GM23248 (cell line): Measurements from ENCODE around the gene GYG2. TPM values are rescaled to one million over a fixed set of nuclear protein-coding genes. Genes with fewer than 3 reads are reported as not detected.
"Not testable (repeated sequence)": the region's sequence is repeated elsewhere in the genome, so short reads cannot be mapped to it uniquely, and the experiment has no call there.

Source experiments
- DNase-seq: peaks from one replicate; pipeline ENCODE4 v3.0.0-alpha.2; 2015
- H2AFZ ChIP-seq: fragments of 200-600 bp; sonication (generic); 2 replicates; pipeline ENCODE4 v1.6.1; 2016; ENCODE audit warnings: antibody characterized with exemption
- H3F3A ChIP-seq: fragments of 200-600 bp; sonication (generic); 2 replicates; pipeline ENCODE4 v1.6.1; 2016; ENCODE audit warnings: mild to moderate bottlenecking, antibody characterized with exemption, mixed run types; ENCODE audit not compliant: insufficient read depth
- H3K27ac ChIP-seq: fragments of 200-600 bp; sonication (generic); 2 replicates; pipeline ENCODE4 v1.5.1; 2016; ENCODE audit warnings: mild to moderate bottlenecking
- H3K27me3 ChIP-seq: fragments of 200-600 bp; sonication (generic); replicated peaks from 2 replicates; pipeline ENCODE4 v1.6.1; 2016; ENCODE audit warnings: mild to moderate bottlenecking; ENCODE audit not compliant: insufficient read depth
- H3K36me3 ChIP-seq: fragments of 200-600 bp; sonication (generic); 2 replicates; pipeline ENCODE4 v1.6.1; 2016; ENCODE audit warnings: low read depth, mild to moderate bottlenecking
- H3K4me1 ChIP-seq: fragments of 200-600 bp; sonication (generic); 2 replicates; pipeline ENCODE4 v1.6.1; 2016; ENCODE audit warnings: mild to moderate bottlenecking; ENCODE audit not compliant: insufficient read depth
- H3K4me2 ChIP-seq: fragments of 200-600 bp; sonication (generic); one replicate; pipeline ENCODE4 v1.6.1; 2016; ENCODE audit warnings: mild to moderate bottlenecking; ENCODE audit not compliant: unreplicated experiment
- H3K4me3 ChIP-seq: fragments of 200-600 bp; sonication (generic); 2 replicates; pipeline ENCODE4 v1.5.1; 2016; ENCODE audit warnings: mild to moderate bottlenecking
- H3K79me2 ChIP-seq: fragments of 200-600 bp; sonication (generic); 2 replicates; pipeline ENCODE4 v1.6.1; 2016; ENCODE audit warnings: mild to moderate bottlenecking; ENCODE audit not compliant: insufficient read depth
- H3K9ac ChIP-seq: fragments of 200-600 bp; sonication (generic); 2 replicates; pipeline ENCODE4 v1.6.1; 2016; ENCODE audit warnings: mild to moderate bottlenecking
- H3K9me2 ChIP-seq: fragments of 200-600 bp; sonication (generic); 2 replicates; pipeline ENCODE4 v1.6.1; 2016; ENCODE audit warnings: mixed run types, mild to moderate bottlenecking, moderate library complexity; ENCODE audit not compliant: insufficient read depth
- H3K9me3 ChIP-seq: fragments of 200-600 bp; sonication (generic); one replicate; pipeline ENCODE4 v1.6.1; 2017; ENCODE audit warnings: low read depth
- H4K20me1 ChIP-seq: fragments of 200-600 bp; sonication (generic); 2 replicates; pipeline ENCODE4 v1.6.0; 2016; ENCODE audit not compliant: insufficient read depth
- EZH2 ChIP-seq: fragments of 200-600 bp; sonication (generic); IDR thresholded peaks from 2 replicates; pipeline ENCODE4 v1.6.1; 2018; ENCODE audit warnings: antibody characterized with exemption, mild to moderate bottlenecking; ENCODE audit not compliant: insufficient read depth, poor library complexity, severe bottlenecking
- EZH2phosphoT487 ChIP-seq: fragments of 200-600 bp; sonication (generic); IDR thresholded peaks from 2 replicates; pipeline ENCODE4 v1.6.1; 2018; ENCODE audit warnings: antibody characterized with exemption, moderate library complexity, mild to moderate bottlenecking, low read depth; ENCODE audit not compliant: insufficient read depth
- WGBS, 2 experiments: methylation state at CpG; one replicate each; pipeline ENCODE4 v1.1.6; 2015 to 2017; ENCODE audit warnings: low lambda C conversion rate in 2 of 2, low coverage in 1 of 2; ENCODE audit errors: missing lambda C conversion rate in 2 of 2; 5-methylcytosine and 5-hydroxymethylcytosine counted together
- in situ Hi-C: fragments of 300-500 bp; cut with MboI; formaldehyde crosslinking; loops from 2 replicates; pipeline ENCODE4 v1.15.0; 2020
- polyA plus RNA-seq: library from polyadenylated mRNA; unstranded; fragments of >200 nt; fragmentation: Nextera tagmentation; extraction: Ambion mirVana; gene quantifications from 2 replicates; pipeline ENCODE4 v1.2.1, GENCODE V29; 2016
- total RNA-seq: library from RNA; depleted of rRNA; stranded (reverse); fragments of >200 nt; shearing (Covaris generic); gene quantifications from 2 replicates; pipeline ENCODE4 v1.2.3, GENCODE V29; 2014

GYG2 gene
- total and polyA plus RNA-seq, 2 experiments from 2014 or later = 0.43 to 0.86 TPM

DNA sequence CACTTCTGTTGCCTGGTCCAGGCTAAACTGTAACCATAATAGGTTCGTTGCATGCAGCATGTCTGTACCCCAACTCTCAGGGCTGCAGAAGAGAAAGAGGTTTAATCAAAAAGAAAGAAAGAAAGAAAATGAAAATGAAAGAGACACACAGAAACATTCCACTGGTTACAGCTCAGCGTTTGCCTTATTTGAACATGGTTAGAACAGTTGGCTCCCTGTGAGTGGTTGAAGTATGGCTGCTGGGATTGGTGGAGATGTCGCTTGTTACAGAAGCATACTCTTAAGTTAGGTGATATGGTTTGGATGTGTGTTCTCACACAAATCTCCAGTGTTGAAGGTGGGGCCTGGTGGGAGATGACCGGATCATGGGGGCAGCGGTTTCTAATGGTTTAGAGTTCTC, 64.1 kb downstream of the GYG2 start:
- Histone ChIP-seq H3K9me2 (no peaks in the 10 kb centered on the region), H2AFZ (no peak overlapping the region), H3K36me3 (no peaks in the 10 kb centered on the region), H3K9me3 (no peaks in the 10 kb centered on the region), H3K4me2 (no peak overlapping the region), H3K27ac (no peak overlapping the region), H3F3A (no peaks in the 10 kb centered on the region), H3K4me1 (no peaks in the 10 kb centered on the region), H4K20me1 (no peaks in the 10 kb centered on the region), H3K27me3 (no peaks in the 10 kb centered on the region), H3K79me2 (no peaks in the 10 kb centered on the region), H3K4me3 (no peak overlapping the region), H3K9ac (no peak overlapping the region)
- TF ChIP-seq EZH2 (no peak), EZH2phosphoT487 (no peak)
- WGBS, 2 experiments = 73 to 78% methylated on average over 5 of the region's 5 CpGs
- DNase-seq = no peak
- in situ Hi-C loops = no loop called here

GRCh38 chrX:2894885-2895292, 66.2 kb downstream of the GYG2 start:
- Histone ChIP-seq H3K9me3 (no peaks in the 10 kb centered on the region), H3K9ac (no peak overlapping the region), H3F3A (no peaks in the 10 kb centered on the region), H3K36me3 (no peaks in the 10 kb centered on the region), H3K4me1 (no peaks in the 10 kb centered on the region), H4K20me1 (no peaks in the 10 kb centered on the region), H3K4me2 (no peak overlapping the region), H3K79me2 (no peaks in the 10 kb centered on the region), H3K9me2 (no peaks in the 10 kb centered on the region), H3K4me3 (no peak overlapping the region), H2AFZ (no peak overlapping the region), H3K27ac (no peak overlapping the region), H3K27me3 (no peaks in the 10 kb centered on the region)
- TF ChIP-seq EZH2 (no peak), EZH2phosphoT487 (no peak)
- 49 to 56% methylated on average over 9 of the region's 9 CpGs for WGBS, 2 experiments
- in situ Hi-C loops = no loop called here
- no peak for DNase-seq

GRCh38 chrX:2897311-2897689, 68.6 kb downstream of the GYG2 start:
- Histone ChIP-seq H3K4me2 (no peak overlapping the region), H3K27ac (no peak overlapping the region), H3K4me3 (no peak overlapping the region), H3K79me2 (no peaks in the 10 kb centered on the region), H3K36me3 (no peaks in the 10 kb centered on the region), H2AFZ (no peak overlapping the region), H3K4me1 (no peaks in the 10 kb centered on the region), H4K20me1 (no peaks in the 10 kb centered on the region), H3K27me3 (no peaks in the 10 kb centered on the region), H3K9me2 (no peaks in the 10 kb centered on the region), H3F3A (no peaks in the 10 kb centered on the region), H3K9me3 (no peaks in the 10 kb centered on the region), H3K9ac (no peak overlapping the region)
- no peak for TF ChIP-seq EZH2
- no peak for TF ChIP-seq EZH2phosphoT487
- no peak for DNase-seq
- WGBS, 2 experiments = 74 to 80% methylated on average over 9 to 10 of the region's 12 CpGs
- in situ Hi-C loops = no loop called here

DNA sequence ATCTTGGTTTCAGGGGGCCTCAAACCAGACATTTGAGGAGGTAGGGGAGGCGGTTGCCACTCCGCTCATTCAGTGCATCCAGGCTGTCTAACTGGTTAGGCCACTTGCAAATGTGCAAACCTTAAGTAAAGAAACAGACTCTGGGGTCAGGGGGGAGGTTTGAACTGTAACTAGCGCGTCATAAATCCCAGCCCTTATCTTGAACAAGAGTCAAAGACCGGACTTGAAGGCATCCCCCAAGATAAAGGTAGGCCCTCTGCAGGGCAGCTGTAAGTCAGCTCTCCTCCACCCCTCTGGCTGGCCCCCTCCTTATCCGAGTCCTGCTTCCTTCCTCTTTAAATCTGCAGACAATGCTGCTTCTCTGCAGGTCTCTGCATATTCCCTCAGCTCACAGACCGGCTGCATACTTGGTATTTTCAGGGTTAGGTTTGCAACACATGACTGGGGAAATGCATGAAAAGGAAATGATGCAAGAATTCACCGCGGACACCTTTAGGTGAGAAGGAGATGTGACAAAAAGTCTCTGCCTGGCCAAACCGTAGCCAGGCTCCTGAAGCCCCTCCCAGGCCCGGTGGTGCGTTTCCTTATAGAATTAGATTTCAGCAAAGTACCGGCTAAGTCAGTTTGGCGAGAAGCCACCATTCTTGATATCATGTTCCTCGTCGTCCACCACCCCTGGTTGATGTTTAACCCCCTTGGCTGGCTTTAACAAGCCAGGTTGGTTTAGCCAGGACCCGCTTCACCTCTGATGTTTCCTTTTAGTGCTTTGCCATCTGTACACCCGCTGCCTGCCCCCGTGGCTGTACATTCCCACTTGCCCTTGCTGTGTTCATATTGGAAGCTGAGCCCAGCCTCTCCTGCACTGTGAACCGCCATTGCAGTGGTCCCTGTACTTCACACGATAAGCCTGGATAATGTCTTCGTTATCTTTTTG, 69.2 kb downstream of the GYG2 start:
- 35 to 37% methylated on average over 18 to 21 of the region's 22 CpGs for WGBS, 2 experiments
- not testable (repeated sequence) for H3K4me2 ChIP-seq

More for the DNA sequence above, 69.2 kb downstream of the GYG2 start:
- H3K9ac ChIP-seq, H3K79me2 ChIP-seq, H3K4me1 ChIP-seq, H2AFZ ChIP-seq, H4K20me1 ChIP-seq, H3K27ac ChIP-seq, in situ Hi-C loops, H3K36me3 ChIP-seq, H3K9me3 ChIP-seq, DNase-seq, H3K9me2 ChIP-seq, H3K27me3 ChIP-seq, H3F3A ChIP-seq, H3K4me3 ChIP-seq: not testable (repeated sequence)
